H9 (cell line): ENCODE measurements around the gene BIRC3. TPM values are rescaled to one million over a fixed set of nuclear protein-coding genes. Genes with fewer than 3 reads are reported as not detected.

Experiments used
- DNase-seq: peaks from one replicate; pipeline ENCODE4 v3.0.0-alpha.2; 2017
- H2AFZ ChIP-seq: one replicate; pipeline ENCODE4 v1.6.1; 2013; ENCODE audit warnings: mild to moderate bottlenecking, low read length, control low read depth, moderate library complexity
- H2AK5ac ChIP-seq: 2 replicates; pipeline ENCODE4 v1.6.1; 2013; ENCODE audit warnings: low read length, control low read depth, mixed read lengths; ENCODE audit not compliant: insufficient read length
- H2BK120ac ChIP-seq: one replicate; pipeline ENCODE4 v1.6.1; 2013; ENCODE audit warnings: low read depth, mild to moderate bottlenecking, low read length, control low read depth, inconsistent platforms; ENCODE audit not compliant: poor library complexity, severe bottlenecking
- H2BK12ac ChIP-seq: 2 replicates; pipeline ENCODE4 v1.6.1; 2013; ENCODE audit warnings: low read length, control low read depth, mixed read lengths, low read depth; ENCODE audit not compliant: insufficient read length
- H2BK15ac ChIP-seq: 2 replicates; pipeline ENCODE4 v1.6.1; 2013; ENCODE audit warnings: low read depth, low read length, control low read depth
- H2BK20ac ChIP-seq: one replicate; pipeline ENCODE4 v1.6.1; 2013; ENCODE audit warnings: low read depth, mild to moderate bottlenecking, low read length, control low read depth, inconsistent platforms; ENCODE audit not compliant: poor library complexity, severe bottlenecking
- H2BK5ac ChIP-seq: 2 replicates; pipeline ENCODE4 v1.6.1; 2013; ENCODE audit warnings: low read length, control low read depth, mixed read lengths; ENCODE audit not compliant: insufficient read length
- H3K14ac ChIP-seq: 2 replicates; pipeline ENCODE4 v1.6.1; 2013; ENCODE audit warnings: low read length, control low read depth; ENCODE audit not compliant: insufficient read depth
- H3K18ac ChIP-seq: 2 replicates; pipeline ENCODE4 v1.6.1; 2013; ENCODE audit warnings: low read depth, mild to moderate bottlenecking, mixed read lengths, low read length, control low read depth; ENCODE audit not compliant: insufficient read length
- H3K23ac ChIP-seq: 2 replicates; pipeline ENCODE4 v1.6.1; 2013; ENCODE audit warnings: low read length, control low read depth, mixed read lengths, low read depth; ENCODE audit not compliant: insufficient read length
- H3K23me2 ChIP-seq: 2 replicates; pipeline ENCODE4 v1.6.1; 2013; ENCODE audit warnings: low read depth, mild to moderate bottlenecking, mixed read lengths, low read length, control low read depth; ENCODE audit not compliant: insufficient read length, poor library complexity, severe bottlenecking
- H3K27ac ChIP-seq: 2 replicates; pipeline ENCODE4 v1.5.1; 2013; ENCODE audit warnings: low read length, control low read depth, mixed read lengths, low read depth; ENCODE audit not compliant: insufficient read length
- H3K27me3 ChIP-seq: 2 replicates; pipeline ENCODE4 v1.6.1; 2013; ENCODE audit warnings: low read length, control low read depth, inconsistent platforms; ENCODE audit not compliant: insufficient read depth
- H3K4ac ChIP-seq: 2 replicates; pipeline ENCODE4 v1.6.1; 2013; ENCODE audit warnings: low read depth, mild to moderate bottlenecking, control low read depth, inconsistent platforms, low read length, moderate library complexity
- H3K4me1 ChIP-seq: 2 replicates; pipeline ENCODE4 v1.6.1; 2013; ENCODE audit warnings: low read length, control low read depth, inconsistent platforms; ENCODE audit not compliant: insufficient read depth
- H3K4me2 ChIP-seq: 2 replicates; pipeline ENCODE4 v1.6.1; 2013; ENCODE audit warnings: low read length, control low read depth, mixed read lengths; ENCODE audit not compliant: insufficient read length, insufficient read depth
- H3K56ac ChIP-seq: 2 replicates; pipeline ENCODE4 v1.6.1; 2013; ENCODE audit warnings: low read depth, mild to moderate bottlenecking, mixed read lengths, low read length, control low read depth; ENCODE audit not compliant: insufficient read length
- H3K79me1 ChIP-seq: 2 replicates; pipeline ENCODE4 v1.6.1; 2013; ENCODE audit warnings: low read depth, mild to moderate bottlenecking, moderate library complexity, low read length, control low read depth, inconsistent platforms; ENCODE audit not compliant: insufficient read depth, poor library complexity, severe bottlenecking
- H3K79me2 ChIP-seq: 2 replicates; pipeline ENCODE4 v1.6.1; 2013; ENCODE audit warnings: low read length, control low read depth, inconsistent platforms; ENCODE audit not compliant: insufficient read depth
- H3K9ac ChIP-seq: 2 replicates; pipeline ENCODE4 v1.6.1; 2013; ENCODE audit warnings: low read length, control low read depth, mixed read lengths; ENCODE audit not compliant: insufficient read length; ENCODE audit errors: extremely low read depth
- H3K9me3 ChIP-seq: one replicate; pipeline ENCODE4 v1.6.1; 2013; ENCODE audit warnings: low read depth, low read length, inconsistent platforms; ENCODE audit not compliant: control insufficient read depth
- H3T11ph ChIP-seq: one replicate; pipeline ENCODE4 v1.6.1; 2013; ENCODE audit warnings: mild to moderate bottlenecking, low read length, control low read depth, inconsistent platforms
- H4K20me1 ChIP-seq: one replicate; pipeline ENCODE4 v1.6.1; 2013; ENCODE audit not compliant: control insufficient read depth, insufficient read length, insufficient read depth
- H4K5ac ChIP-seq: 2 replicates; pipeline ENCODE4 v1.6.1; 2013; ENCODE audit warnings: low read depth, mild to moderate bottlenecking, mixed read lengths, low read length, control low read depth; ENCODE audit not compliant: insufficient read length
- H4K8ac ChIP-seq: replicated peaks from 2 replicates; pipeline ENCODE4 v1.6.1; 2013; ENCODE audit warnings: low read length, control low read depth, mixed read lengths, low read depth; ENCODE audit not compliant: insufficient read length
- H4K91ac ChIP-seq: 2 replicates; pipeline ENCODE4 v1.6.1; 2013; ENCODE audit warnings: low read depth, mild to moderate bottlenecking, moderate library complexity, mixed read lengths, low read length, control low read depth; ENCODE audit not compliant: insufficient read length
- H3K27ac Mint-ChIP-seq, 3 experiments: 2 replicates in 2 of 3; 3 replicates in 1 of 3; pipeline ENCODE4 v1.8.0; 2020 to 2021; ENCODE audit warnings: mixed read lengths in 3 of 3, mild to moderate bottlenecking in 1 of 3, moderate library complexity in 1 of 3
- H3K27me3 Mint-ChIP-seq: 2 replicates; pipeline ENCODE4 v1.8.0; 2021; ENCODE audit warnings: low read depth, mild to moderate bottlenecking, moderate library complexity, mixed read lengths
- H3K36me3 Mint-ChIP-seq, 3 experiments: 2 replicates in 2 of 3; 3 replicates in 1 of 3; pipeline ENCODE4 v1.8.0; 2020 to 2021; ENCODE audit warnings: low read depth in 3 of 3, mixed read lengths in 3 of 3; ENCODE audit not compliant: insufficient read depth in 1 of 3
- H3K4me1 Mint-ChIP-seq, 2 experiments: 2 replicates each; pipeline ENCODE4 v1.8.0; 2020; ENCODE audit warnings: mixed read lengths in 2 of 2
- H3K4me3 Mint-ChIP-seq, 2 experiments: 2 replicates in 1 of 2; 3 replicates in 1 of 2; pipeline ENCODE4 v1.8.0; 2020 to 2021; ENCODE audit warnings: mild to moderate bottlenecking in 2 of 2, mixed read lengths in 2 of 2, moderate library complexity in 1 of 2
- H3K9me3 Mint-ChIP-seq, 2 experiments: 2 replicates in 1 of 2; 3 replicates in 1 of 2; pipeline ENCODE4 v1.8.0; 2020; ENCODE audit warnings: mild to moderate bottlenecking in 2 of 2, mixed read lengths in 2 of 2, moderate library complexity in 1 of 2
- WGBS: extraction: QIAGEN DNeasy Blood & Tissue Kit; methylation state at CpG from one replicate; pipeline ENCODE4 v1.1.7; 2013; ENCODE audit warnings: missing lambda C conversion rate, low lambda C conversion rate, mixed read lengths; ENCODE audit not compliant: insufficient read length; ENCODE audit errors: extremely low coverage; 5-methylcytosine and 5-hydroxymethylcytosine counted together
- total RNA-seq: library from RNA; stranded (reverse); gene quantifications from 2 replicates; pipeline ENCODE4 v1.2.1, GENCODE V29; 2021
- TF ChIP-seq, protein P1 (sequence below): fragments of 200-600 bp; sonication (generic); conservative IDR thresholded peaks from 3 replicates; pipeline ENCODE4 v1.8.0; 2021; ENCODE audit warnings: antibody characterized with exemption, mild to moderate bottlenecking

The BIRC3 gene
- total RNA-seq, 1 experiment from 2014 or later, result 0.04 TPM

- Histone ChIP-seq H3K4me2 (peak overlapping the region; percentile 75), H4K20me1 (no peaks in the 10 kb centered on the region), H3K18ac (no peak overlapping the region), H3K9ac (no peak overlapping the region), H2BK120ac (no peak overlapping the region), H3K9me3 (no peaks in the 10 kb centered on the region), H4K91ac (no peak overlapping the region), H2BK15ac (no peak overlapping the region), H2AK5ac (no peak overlapping the region), H3K27ac (no peak overlapping the region), H3K14ac (no peak overlapping the region), H3K79me1 (no peaks in the 10 kb centered on the region), H2BK20ac (no peak overlapping the region), H4K8ac (no peak overlapping the region), H2AFZ (peak overlapping the region; percentile 70), H3T11ph (no peak overlapping the region), H3K56ac (no peak overlapping the region), H3K4ac (no peak overlapping the region), H3K27me3 (no peaks in the 10 kb centered on the region), H3K4me1 (no peaks in the 10 kb centered on the region; the same call in 1 of the 2 replicates), H4K5ac (no peak overlapping the region), H3K23me2 (peaks cover 10% of the 10 kb centered on the region), H3K79me2 (no peaks in the 10 kb centered on the region), H2BK5ac (no peak overlapping the region), H2BK12ac (no peak overlapping the region), H3K23ac (no peak overlapping the region)
- no peaks in the 10 kb centered on the region; a peak in 1 of 7 replicates for H3K36me3 Mint-ChIP-seq
- WGBS, result no CpG with 5 or more reads among the region's 6 CpGs
- H3K4me1 Mint-ChIP-seq, result peaks cover 22 to 28% of the 10 kb centered on the region in 2 experiments
- peak overlapping the region in 1 of 3 experiments; percentile 41; a peak in 1 of 7 replicates for H3K27ac Mint-ChIP-seq
- peaks cover 14% of the 10 kb centered on the region for H3K27me3 Mint-ChIP-seq
- DNase-seq, result peak; percentile 38
- no peaks in the 10 kb centered on the region for H3K9me3 Mint-ChIP-seq
- TF ChIP-seq, protein P1, sequence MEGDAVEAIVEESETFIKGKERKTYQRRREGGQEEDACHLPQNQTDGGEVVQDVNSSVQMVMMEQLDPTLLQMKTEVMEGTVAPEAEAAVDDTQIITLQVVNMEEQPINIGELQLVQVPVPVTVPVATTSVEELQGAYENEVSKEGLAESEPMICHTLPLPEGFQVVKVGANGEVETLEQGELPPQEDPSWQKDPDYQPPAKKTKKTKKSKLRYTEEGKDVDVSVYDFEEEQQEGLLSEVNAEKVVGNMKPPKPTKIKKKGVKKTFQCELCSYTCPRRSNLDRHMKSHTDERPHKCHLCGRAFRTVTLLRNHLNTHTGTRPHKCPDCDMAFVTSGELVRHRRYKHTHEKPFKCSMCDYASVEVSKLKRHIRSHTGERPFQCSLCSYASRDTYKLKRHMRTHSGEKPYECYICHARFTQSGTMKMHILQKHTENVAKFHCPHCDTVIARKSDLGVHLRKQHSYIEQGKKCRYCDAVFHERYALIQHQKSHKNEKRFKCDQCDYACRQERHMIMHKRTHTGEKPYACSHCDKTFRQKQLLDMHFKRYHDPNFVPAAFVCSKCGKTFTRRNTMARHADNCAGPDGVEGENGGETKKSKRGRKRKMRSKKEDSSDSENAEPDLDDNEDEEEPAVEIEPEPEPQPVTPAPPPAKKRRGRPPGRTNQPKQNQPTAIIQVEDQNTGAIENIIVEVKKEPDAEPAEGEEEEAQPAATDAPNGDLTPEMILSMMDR, result no peak; the same call in 2 of the 3 replicates
- H3K4me3 Mint-ChIP-seq, result peak overlapping the region; percentile 54 to 68
These were observed 48.3 kb upstream of the BIRC3 start for GRCh38 chr11:102268985-102269470.
